Renal cortex interstitium (tissue), 11 donors: ENCODE data around the gene LRPAP1. TPM values are rescaled to one million over a fixed set of nuclear protein-coding genes. Genes with fewer than 3 reads are reported as not detected.

ENCODE experiments used
- DNase-seq, 11 donors: peaks; one replicate each; pipeline ENCODE4 v3.0.0-alpha.2; 2013; ENCODE audit warnings: low read depth in 9 of 11, low spot score in 4 of 11; ENCODE audit errors: extremely low read depth in 1 of 11
- polyA plus RNA-seq, 3 donors: library from polyadenylated mRNA; unstranded; fragments of 120-200 nt; gene quantifications; one replicate each; pipeline ENCODE4 v1.2.1, GENCODE V29; 2013; ENCODE audit not compliant: insufficient read length in 3 of 3

The LRPAP1 gene
- polyA plus RNA-seq, 3 donors = 164 to 210 (median 176) TPM

GRCh38 chr4:3484057-3484973, 47.9 kb downstream of the LRPAP1 start:
- DNase-seq = peak in 5 of 11 donors; percentile 28 to 59 (median 48)

- peak in 1 of 11 donors; percentile 24 for DNase-seq
Measured at GRCh38 chr4:3483471-3483921, 48.7 kb downstream of the LRPAP1 start.

GRCh38 chr4:3482707-3483106, 49.5 kb downstream of the LRPAP1 start:
- DNase-seq = no peak

- DNase-seq = no peak
Measured at GRCh38 chr4:3481783-3482393, 50.3 kb downstream of the LRPAP1 start.

DNA sequence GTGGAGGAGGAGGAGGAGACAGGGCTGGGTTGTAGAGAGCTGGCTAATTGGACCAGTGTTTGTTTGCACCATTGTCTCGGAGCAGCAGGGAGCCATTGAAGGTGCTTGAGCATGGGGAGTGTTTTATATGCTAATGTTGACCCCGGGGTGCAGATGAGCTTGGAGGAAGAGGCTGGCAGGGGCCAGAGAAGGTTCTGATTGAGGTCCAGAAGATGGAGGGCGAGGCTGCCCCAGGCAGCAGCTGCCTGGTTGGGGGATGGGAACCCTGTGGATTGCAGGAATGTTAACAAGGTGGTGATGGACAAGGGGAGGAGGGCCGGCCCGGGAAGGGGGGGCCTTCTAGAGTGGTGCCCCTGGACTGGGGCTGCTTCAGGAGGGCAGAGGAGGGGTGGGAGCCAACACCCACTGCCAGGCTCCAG, 51.1 kb downstream of the LRPAP1 start:
- no peak for DNase-seq

- peak; percentile 50 to 77 (median 71) for DNase-seq
Measured at GRCh38 chr4:3480528-3481112, 51.6 kb downstream of the LRPAP1 start.

DNA sequence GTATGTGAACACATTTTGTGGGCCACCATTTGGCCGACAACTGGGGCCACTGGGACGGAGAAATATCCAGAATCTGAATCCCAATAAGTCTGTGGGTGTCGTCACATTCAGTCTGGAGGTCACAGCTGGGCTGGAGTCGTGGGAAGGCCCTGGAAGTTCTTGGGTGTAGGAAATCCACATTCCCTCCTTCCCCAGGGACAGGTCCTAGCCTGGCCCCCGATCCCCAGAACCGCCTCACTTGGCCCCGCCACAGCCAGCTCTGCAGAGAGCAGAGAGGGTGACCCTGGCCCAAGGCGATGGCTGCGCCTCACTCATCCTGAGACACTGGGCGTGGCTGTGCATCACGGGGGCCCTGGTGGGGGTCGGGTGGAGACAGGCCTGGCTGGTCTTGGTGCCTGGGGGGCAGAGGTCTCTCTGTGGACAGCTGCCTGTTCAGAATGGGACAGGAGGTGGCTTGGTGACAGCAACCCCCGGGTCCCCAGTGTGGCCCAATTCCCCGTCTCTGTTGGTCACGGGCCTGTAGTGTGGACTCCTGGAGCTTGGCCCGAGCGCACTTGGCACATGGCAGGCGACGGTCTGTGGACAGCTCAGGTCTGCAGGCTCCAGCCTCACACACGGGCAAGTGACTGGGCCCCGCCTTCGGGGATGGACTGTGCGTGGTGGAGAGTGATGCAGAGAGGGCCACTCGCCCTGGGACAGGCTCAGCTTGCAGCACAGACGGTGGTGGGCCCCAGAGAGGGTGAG, 52.7 kb downstream of the LRPAP1 start:
- no peak for DNase-seq

- DNase-seq = no peak
Measured at GRCh38 chr4:3478446-3479357, 53.5 kb downstream of the LRPAP1 start.

GRCh38 chr4:3477750-3478430, 54.3 kb downstream of the LRPAP1 start:
- DNase-seq = no peak

DNA sequence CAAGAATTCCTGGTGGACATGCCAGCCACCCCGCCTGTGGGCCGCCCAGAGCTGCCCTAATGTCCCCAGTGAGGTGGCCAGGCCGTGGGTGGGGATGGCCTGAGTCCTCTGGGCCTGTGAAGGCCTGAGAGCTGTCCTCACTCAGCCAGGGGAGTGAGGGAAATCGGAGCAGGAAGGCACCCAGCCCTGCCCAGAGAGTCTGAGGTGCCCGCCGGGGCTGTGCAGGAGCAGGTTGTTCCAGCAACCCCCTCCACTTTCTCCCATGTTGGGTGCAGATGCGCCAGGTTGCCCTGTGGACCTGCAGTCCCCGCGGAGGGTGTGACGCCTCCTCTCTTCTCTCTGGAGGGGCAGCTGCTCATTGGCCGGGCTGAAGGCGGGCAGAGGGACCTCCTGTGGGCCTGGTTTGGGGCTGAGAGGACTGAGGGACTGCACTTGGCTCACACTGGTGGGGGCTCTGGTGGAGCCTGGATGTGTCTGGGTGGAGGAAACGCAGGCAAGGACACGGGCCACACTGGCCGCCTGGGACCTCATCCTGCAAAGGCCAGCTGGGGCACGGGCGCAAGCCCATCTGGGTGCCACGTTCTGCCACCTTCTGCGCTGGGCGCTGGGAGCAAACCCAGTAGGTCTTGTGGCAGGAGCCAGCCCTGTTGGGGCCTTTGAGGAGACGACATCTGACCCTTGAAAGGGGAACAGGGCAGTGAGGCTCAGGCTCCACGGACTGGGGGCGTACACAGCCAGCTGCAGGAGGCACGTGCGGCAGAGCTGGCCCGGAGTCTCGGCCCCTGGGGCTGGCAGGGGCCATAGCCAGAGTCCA, 55.1 kb downstream of the LRPAP1 start:
- DNase-seq = no peak

- DNase-seq = no peak
Measured at GRCh38 chr4:3476341-3476747, 55.9 kb downstream of the LRPAP1 start.

GRCh38 chr4:3475713-3476260, 56.4 kb downstream of the LRPAP1 start:
- no peak for DNase-seq

DNA sequence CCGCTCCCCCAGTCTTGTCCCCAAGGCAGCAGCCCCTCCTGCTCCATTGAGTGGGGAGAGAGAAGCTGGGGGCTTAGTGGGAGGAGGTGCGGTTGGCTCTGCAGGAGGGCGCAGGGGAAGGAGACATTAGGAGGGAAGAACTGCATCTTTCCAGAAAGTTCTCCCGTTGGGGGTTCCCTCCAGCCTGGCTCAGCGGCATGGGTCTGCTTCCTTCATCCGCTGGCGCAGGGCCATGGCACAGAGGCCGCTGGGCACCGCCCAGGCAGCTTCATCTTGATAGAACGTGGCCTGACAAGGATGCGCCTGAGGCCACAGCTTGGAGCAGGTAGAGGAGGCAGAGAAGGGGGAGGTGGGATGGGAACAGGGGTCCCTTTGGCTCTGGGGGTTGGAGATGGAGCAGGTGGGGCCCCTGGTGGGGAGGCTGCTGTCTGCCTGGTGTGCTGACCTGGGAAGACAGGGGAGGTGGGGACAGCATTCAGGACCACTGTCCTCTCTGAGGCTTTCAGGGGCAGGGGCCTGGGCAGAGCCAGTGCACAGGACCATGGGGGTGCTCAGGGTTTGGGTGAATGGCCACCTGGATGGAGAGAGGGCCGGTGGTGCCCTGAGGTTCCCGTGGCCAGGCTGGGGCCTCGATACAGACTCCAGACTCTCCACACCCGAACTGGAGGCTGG, 57.0 kb downstream of the LRPAP1 start:
- DNase-seq = no peak

DNA sequence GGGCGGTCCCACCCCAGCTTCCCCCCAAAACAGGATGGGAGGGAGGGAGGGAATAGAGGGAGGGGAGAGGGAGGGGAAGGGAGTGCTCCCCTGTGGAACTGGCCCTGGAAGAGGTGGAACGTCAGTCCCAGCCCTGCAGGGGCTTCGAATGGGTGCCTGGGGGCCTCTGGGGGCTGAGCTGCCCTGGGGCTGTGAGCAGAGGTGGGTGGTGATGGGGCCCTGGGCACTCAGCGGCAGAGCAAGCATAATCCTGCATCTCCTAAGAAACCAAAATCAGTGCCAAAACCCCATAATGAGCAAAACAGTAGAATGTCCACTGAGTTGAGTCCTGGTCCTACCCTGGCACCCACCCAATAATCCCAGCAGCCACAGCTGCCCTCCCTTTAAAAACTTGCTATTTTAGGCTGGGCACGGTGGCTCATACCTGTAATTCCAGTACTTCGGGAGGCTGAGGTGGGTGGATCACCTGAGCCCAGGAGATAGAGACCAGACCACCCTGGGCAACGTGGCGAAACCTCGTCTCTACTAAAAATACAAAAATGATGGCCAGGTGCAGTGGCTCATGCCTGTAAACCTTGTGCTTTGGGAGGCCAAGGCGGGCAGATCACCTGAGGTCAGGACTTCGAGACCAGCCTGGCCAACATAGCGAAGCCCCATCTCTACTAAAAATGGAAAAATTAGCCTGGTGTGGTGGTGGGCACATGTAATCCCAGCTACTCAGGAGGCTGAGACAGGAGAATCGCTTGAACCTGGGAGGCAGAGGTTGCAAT, 58.0 kb downstream of the LRPAP1 start:
- no peak for DNase-seq

- DNase-seq = no peak
Measured at GRCh38 chr4:3473181-3473950, 58.9 kb downstream of the LRPAP1 start.
